ENCODE results near the gene BARX1.
"Not testable (repeated sequence)": the region's sequence is repeated elsewhere in the genome, so short reads cannot be mapped to it uniquely, and the experiment has no call there.

BARX1 gene

GRCh38 chr9:93983875-93984274 lies 28.7 kb upstream of the BARX1 start:
- H3K4me3 ChIP-seq (ENCODE audit: low read length) = no peak overlapping the region
- H3K36me3 ChIP-seq (ENCODE audit: control insufficient read depth, insufficient read depth, low read length) = no peaks in the 10 kb centered on the region
- DNase-seq (ENCODE audit: low read depth, low spot score) = no peak
- H3K27ac ChIP-seq (ENCODE audit: low read length) = no peak overlapping the region
- no peaks in the 10 kb centered on the region for H3K9me3 ChIP-seq (ENCODE audit: control insufficient read depth, insufficient read depth, low read length)
- no peaks in the 10 kb centered on the region for H3K27me3 ChIP-seq (ENCODE audit: control insufficient read depth, insufficient read depth, low read length)
- 0 out of 2 replicates have a peak, but pooled peaks cover 2% of the 10 kb centered on the region for H3K4me1 ChIP-seq (ENCODE audit: control insufficient read depth, insufficient read depth, low read length)

GRCh38 chr9:93979721-93980120 lies 24.6 kb upstream of the BARX1 start:
- Histone ChIP-seq H3K27me3 (ENCODE audit: control insufficient read depth, insufficient read depth, low read length) (no peaks in the 10 kb centered on the region), H3K4me3 (ENCODE audit: low read length) (no peak overlapping the region)

GRCh38 chr9:93978551-93978950 lies 23.4 kb upstream of the BARX1 start:
- no CpG with 5 or more reads among the region's 2 CpGs for WGBS (ENCODE audit: insufficient coverage, insufficient read length)
- Histone ChIP-seq H3K4me3 (ENCODE audit: low read length) (no peak overlapping the region), H3K27ac (ENCODE audit: low read length) (no peak overlapping the region), H3K36me3 (ENCODE audit: control insufficient read depth, insufficient read depth, low read length) (no peaks in the 10 kb centered on the region), H3K4me1 (ENCODE audit: control insufficient read depth, insufficient read depth, low read length) (no peaks in the 10 kb centered on the region), H3K27me3 (ENCODE audit: control insufficient read depth, insufficient read depth, low read length) (no peaks in the 10 kb centered on the region), H3K9me3 (ENCODE audit: control insufficient read depth, insufficient read depth, low read length) (no peaks in the 10 kb centered on the region; the same call in 1 of the 2 replicates)
- DNase-seq (ENCODE audit: low read depth, low spot score) = no peak

More at GRCh38 chr9:93979721-93980120, 24.6 kb upstream of the BARX1 start:
- Histone ChIP-seq H3K27ac (ENCODE audit: low read length) (no peak overlapping the region), H3K36me3 (ENCODE audit: control insufficient read depth, insufficient read depth, low read length) (no peaks in the 10 kb centered on the region), H3K9me3 (ENCODE audit: control insufficient read depth, insufficient read depth, low read length) (no peaks in the 10 kb centered on the region; the same call in 1 of the 2 replicates), H3K4me1 (ENCODE audit: control insufficient read depth, insufficient read depth, low read length) (no peaks in the 10 kb centered on the region)
- no CpG with 5 or more reads among the region's 4 CpGs for WGBS (ENCODE audit: insufficient coverage, insufficient read length)
- no peak for DNase-seq (ENCODE audit: low read depth, low spot score)

GRCh38 chr9:93976973-93977372 lies 21.8 kb upstream of the BARX1 start:
- H3K4me1 ChIP-seq (ENCODE audit: control insufficient read depth, insufficient read depth, low read length) = no peaks in the 10 kb centered on the region
- H3K27me3 ChIP-seq (ENCODE audit: control insufficient read depth, insufficient read depth, low read length) = no peaks in the 10 kb centered on the region
- DNase-seq (ENCODE audit: low read depth, low spot score) = no peak
- no peaks in the 10 kb centered on the region for H3K36me3 ChIP-seq (ENCODE audit: control insufficient read depth, insufficient read depth, low read length)
- no CpG with 5 or more reads among the region's 5 CpGs for WGBS (ENCODE audit: insufficient coverage, insufficient read length)
- no peak overlapping the region; the same call in 1 of the 2 replicates for H3K4me3 ChIP-seq (ENCODE audit: low read length)
- no peaks in the 10 kb centered on the region; the same call in 1 of the 2 replicates for H3K9me3 ChIP-seq (ENCODE audit: control insufficient read depth, insufficient read depth, low read length)
- H3K27ac ChIP-seq (ENCODE audit: low read length) = no peak overlapping the region

- Histone ChIP-seq H3K27me3 (ENCODE audit: control insufficient read depth, insufficient read depth, low read length) (no peaks in the 10 kb centered on the region), H3K9me3 (ENCODE audit: control insufficient read depth, insufficient read depth, low read length) (no peaks in the 10 kb centered on the region; the same call in 1 of the 2 replicates), H3K4me1 (ENCODE audit: control insufficient read depth, insufficient read depth, low read length) (no peaks in the 10 kb centered on the region), H3K4me3 (ENCODE audit: low read length) (no peak overlapping the region), H3K27ac (ENCODE audit: low read length) (no peak overlapping the region), H3K36me3 (ENCODE audit: control insufficient read depth, insufficient read depth, low read length) (no peaks in the 10 kb centered on the region)
- no CpG with 5 or more reads among the region's 3 CpGs for WGBS (ENCODE audit: insufficient coverage, insufficient read length)
- no peak for DNase-seq (ENCODE audit: low read depth, low spot score)
Measured at GRCh38 chr9:93976081-93976480, 20.9 kb upstream of the BARX1 start.

GRCh38 chr9:93975262-93975661 lies 20.1 kb upstream of the BARX1 start:
- no peaks in the 10 kb centered on the region for H3K27me3 ChIP-seq (ENCODE audit: control insufficient read depth, insufficient read depth, low read length)
- DNase-seq (ENCODE audit: low read depth, low spot score) = no peak
- no CpG with 5 or more reads among the region's 7 CpGs for WGBS (ENCODE audit: insufficient coverage, insufficient read length)

GRCh38 chr9:93974151-93974550 lies 19.0 kb upstream of the BARX1 start:
- H3K9me3 ChIP-seq (ENCODE audit: control insufficient read depth, insufficient read depth, low read length) = no peaks in the 10 kb centered on the region; the same call in 1 of the 2 replicates
- H3K36me3 ChIP-seq (ENCODE audit: control insufficient read depth, insufficient read depth, low read length) = no peaks in the 10 kb centered on the region
- H3K27ac ChIP-seq (ENCODE audit: low read length) = no peak overlapping the region
- no peak overlapping the region for H3K4me3 ChIP-seq (ENCODE audit: low read length)
- no peaks in the 10 kb centered on the region for H3K4me1 ChIP-seq (ENCODE audit: control insufficient read depth, insufficient read depth, low read length)
- H3K27me3 ChIP-seq (ENCODE audit: control insufficient read depth, insufficient read depth, low read length) = no peaks in the 10 kb centered on the region
- WGBS (ENCODE audit: insufficient coverage, insufficient read length) = no CpG with 5 or more reads among the region's 3 CpGs
- no peak for DNase-seq (ENCODE audit: low read depth, low spot score)

More at GRCh38 chr9:93975262-93975661, 20.1 kb upstream of the BARX1 start:
- H3K4me3 ChIP-seq (ENCODE audit: low read length) = no peak overlapping the region
- H3K36me3 ChIP-seq (ENCODE audit: control insufficient read depth, insufficient read depth, low read length) = no peaks in the 10 kb centered on the region
- no peaks in the 10 kb centered on the region; the same call in 1 of the 2 replicates for H3K9me3 ChIP-seq (ENCODE audit: control insufficient read depth, insufficient read depth, low read length)
- H3K4me1 ChIP-seq (ENCODE audit: control insufficient read depth, insufficient read depth, low read length) = no peaks in the 10 kb centered on the region
- no peak overlapping the region for H3K27ac ChIP-seq (ENCODE audit: low read length)

- H3K9me3 ChIP-seq (ENCODE audit: control insufficient read depth, insufficient read depth, low read length); DNase-seq (ENCODE audit: low read depth, low spot score); H3K27ac ChIP-seq (ENCODE audit: low read length); H3K36me3 ChIP-seq (ENCODE audit: control insufficient read depth, insufficient read depth, low read length); H3K27me3 ChIP-seq (ENCODE audit: control insufficient read depth, insufficient read depth, low read length); H3K4me1 ChIP-seq (ENCODE audit: control insufficient read depth, insufficient read depth, low read length); H3K4me3 ChIP-seq (ENCODE audit: low read length): not testable (repeated sequence)
- no CpG with 5 or more reads among the region's 3 CpGs for WGBS (ENCODE audit: insufficient coverage, insufficient read length)
Measured at GRCh38 chr9:93972655-93973054, 17.5 kb upstream of the BARX1 start.

- no peaks in the 10 kb centered on the region for H3K4me1 ChIP-seq (ENCODE audit: control insufficient read depth, insufficient read depth, low read length)
- H3K27ac ChIP-seq (ENCODE audit: low read length) = no peak overlapping the region
- H3K27me3 ChIP-seq (ENCODE audit: control insufficient read depth, insufficient read depth, low read length) = no peaks in the 10 kb centered on the region
- H3K9me3 ChIP-seq (ENCODE audit: control insufficient read depth, insufficient read depth, low read length) = no peaks in the 10 kb centered on the region; the same call in 1 of the 2 replicates
- H3K4me3 ChIP-seq (ENCODE audit: low read length) = no peak overlapping the region
- H3K36me3 ChIP-seq (ENCODE audit: control insufficient read depth, insufficient read depth, low read length) = no peaks in the 10 kb centered on the region
- WGBS (ENCODE audit: insufficient coverage, insufficient read length) = no CpG with 5 or more reads among the region's 3 CpGs
- DNase-seq (ENCODE audit: low read depth, low spot score) = no peak
Measured at GRCh38 chr9:93969328-93969661, 14.1 kb upstream of the BARX1 start.

- Histone ChIP-seq H3K27ac (ENCODE audit: low read length) (no peak overlapping the region), H3K9me3 (ENCODE audit: control insufficient read depth, insufficient read depth, low read length) (no peaks in the 10 kb centered on the region; the same call in 1 of the 2 replicates), H3K4me3 (ENCODE audit: low read length) (no peak overlapping the region), H3K36me3 (ENCODE audit: control insufficient read depth, insufficient read depth, low read length) (no peaks in the 10 kb centered on the region), H3K4me1 (ENCODE audit: control insufficient read depth, insufficient read depth, low read length) (no peaks in the 10 kb centered on the region), H3K27me3 (ENCODE audit: control insufficient read depth, insufficient read depth, low read length) (no peaks in the 10 kb centered on the region)
- no peak for DNase-seq (ENCODE audit: low read depth, low spot score)
- WGBS (ENCODE audit: insufficient coverage, insufficient read length) = no CpG with 5 or more reads among the region's 25 CpGs
Measured at GRCh38 chr9:93968451-93969327, 13.5 kb upstream of the BARX1 start.

Measured in iPS DF 6.9 (cell line).